ENCODE results near the gene XPC.

XPC gene

GRCh38 chr3:14210290-14210688, 31.9 kb upstream of the XPC start:
- H3K9me3 ChIP-seq (ENCODE audit: insufficient read depth, low read length), result no peaks in the 10 kb centered on the region
- TF ChIP-seq EZH2phosphoT487 (conservative IDR thresholded peaks at IDR 0.05; ENCODE audit: low read length) (no peak), CTCF (IDR thresholded peaks at IDR 0.05; ENCODE audit: insufficient read depth, low read length, poor library complexity, severe bottlenecking) (no peak)
- H3K27me3 ChIP-seq (ENCODE audit: low read length), result no peaks in the 10 kb centered on the region
- no peak overlapping the region for H3K4me2 ChIP-seq (ENCODE audit: low read depth, low read length, poor library complexity, severe bottlenecking)
- no peaks in the 10 kb centered on the region for H3F3A ChIP-seq (ENCODE audit: insufficient read depth)
- no peaks in the 10 kb centered on the region for H3K9me2 ChIP-seq (replicated peaks; ENCODE audit: insufficient read depth, low read length)
- no peak overlapping the region for H3K27ac ChIP-seq (ENCODE audit: low read depth, low read length)
- no peaks in the 10 kb centered on the region for H3K36me3 ChIP-seq (ENCODE audit: low read length)
- H4K20me1 ChIP-seq (ENCODE audit: low read depth, low read length), result no peaks in the 10 kb centered on the region
- H2AFZ ChIP-seq (ENCODE audit: low read depth, low read length, severe bottlenecking), result no peak overlapping the region
- H3K79me2 ChIP-seq (ENCODE audit: insufficient read depth, low read length), result no peaks in the 10 kb centered on the region
- H3K4me3 ChIP-seq (ENCODE audit: insufficient read depth, low read length, poor library complexity, severe bottlenecking), result no peak overlapping the region
- H3K9ac ChIP-seq (ENCODE audit: low read length), result no peak overlapping the region

- no peaks in the 10 kb centered on the region for H3K9me3 ChIP-seq (ENCODE audit: insufficient read depth, low read length)
- H3K4me2 ChIP-seq (ENCODE audit: low read depth, low read length, poor library complexity, severe bottlenecking), result no peak overlapping the region
- no peaks in the 10 kb centered on the region for H3F3A ChIP-seq (ENCODE audit: insufficient read depth)
- TF ChIP-seq EZH2phosphoT487 (conservative IDR thresholded peaks at IDR 0.05; ENCODE audit: low read length) (no peak), CTCF (IDR thresholded peaks at IDR 0.05; ENCODE audit: insufficient read depth, low read length, poor library complexity, severe bottlenecking) (no peak)
- no peaks in the 10 kb centered on the region for H3K9me2 ChIP-seq (replicated peaks; ENCODE audit: insufficient read depth, low read length)
- no peaks in the 10 kb centered on the region for H3K79me2 ChIP-seq (ENCODE audit: insufficient read depth, low read length)
- H3K9ac ChIP-seq (ENCODE audit: low read length), result no peak overlapping the region
- H3K36me3 ChIP-seq (ENCODE audit: low read length), result no peaks in the 10 kb centered on the region
- no peaks in the 10 kb centered on the region for H3K27me3 ChIP-seq (ENCODE audit: low read length)
- no peak overlapping the region for H3K4me3 ChIP-seq (ENCODE audit: insufficient read depth, low read length, poor library complexity, severe bottlenecking)
- no peak overlapping the region for H2AFZ ChIP-seq (ENCODE audit: low read depth, low read length, severe bottlenecking)
- H4K20me1 ChIP-seq (ENCODE audit: low read depth, low read length), result no peaks in the 10 kb centered on the region
- H3K27ac ChIP-seq (ENCODE audit: low read depth, low read length), result no peak overlapping the region
These were observed 31.3 kb upstream of the XPC start for GRCh38 chr3:14209581-14210289.

GRCh38 chr3:14208977-14209394, 30.6 kb upstream of the XPC start:
- no peak overlapping the region for H3K9ac ChIP-seq (ENCODE audit: low read length)
- no peaks in the 10 kb centered on the region for H4K20me1 ChIP-seq (ENCODE audit: low read depth, low read length)
- no peaks in the 10 kb centered on the region for H3K27me3 ChIP-seq (ENCODE audit: low read length)
- no peak overlapping the region for H3K27ac ChIP-seq (ENCODE audit: low read depth, low read length)
- H3K36me3 ChIP-seq (ENCODE audit: low read length), result no peaks in the 10 kb centered on the region
- TF ChIP-seq EZH2phosphoT487 (conservative IDR thresholded peaks at IDR 0.05; ENCODE audit: low read length) (no peak), CTCF (IDR thresholded peaks at IDR 0.05; ENCODE audit: insufficient read depth, low read length, poor library complexity, severe bottlenecking) (no peak)
- H3K4me2 ChIP-seq (ENCODE audit: low read depth, low read length, poor library complexity, severe bottlenecking), result no peak overlapping the region
- H3K9me2 ChIP-seq (replicated peaks; ENCODE audit: insufficient read depth, low read length), result no peaks in the 10 kb centered on the region
- no peaks in the 10 kb centered on the region for H3K79me2 ChIP-seq (ENCODE audit: insufficient read depth, low read length)
- no peak overlapping the region for H3K4me3 ChIP-seq (ENCODE audit: insufficient read depth, low read length, poor library complexity, severe bottlenecking)
- H2AFZ ChIP-seq (ENCODE audit: low read depth, low read length, severe bottlenecking), result no peak overlapping the region
- H3K9me3 ChIP-seq (ENCODE audit: insufficient read depth, low read length), result no peaks in the 10 kb centered on the region
- no peaks in the 10 kb centered on the region for H3F3A ChIP-seq (ENCODE audit: insufficient read depth)

Data from SU-DHL-6 (cell line).